ELF-1 (cell line): Measurements from ENCODE around the gene KCNK5.

Experiments
- DNase-seq: peaks from one replicate; pipeline ENCODE4 v3.0.0-alpha.2; 2016; ENCODE audit warnings: low read depth, low spot score

Gene KCNK5

DNA sequence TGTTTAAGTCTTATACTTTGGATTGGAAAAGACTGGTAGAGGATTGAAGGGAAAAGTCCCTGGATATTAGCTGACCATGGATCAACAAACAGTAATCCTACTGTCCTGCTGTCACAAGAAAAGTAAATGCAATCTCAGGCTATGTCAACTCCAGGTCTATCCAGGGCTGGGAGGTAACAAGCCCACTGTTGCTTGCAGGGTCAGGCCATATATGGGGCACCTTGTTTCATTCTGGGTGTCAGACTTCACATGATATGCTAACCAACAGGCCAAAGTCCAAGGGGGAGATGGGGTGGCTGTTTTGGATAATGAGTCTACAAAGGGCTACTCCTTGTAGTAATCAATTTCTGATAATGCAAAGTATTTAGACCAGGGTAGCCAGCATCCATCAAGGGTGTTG is 30.7 kb downstream of the KCNK5 start:
- no peak for DNase-seq

DNA sequence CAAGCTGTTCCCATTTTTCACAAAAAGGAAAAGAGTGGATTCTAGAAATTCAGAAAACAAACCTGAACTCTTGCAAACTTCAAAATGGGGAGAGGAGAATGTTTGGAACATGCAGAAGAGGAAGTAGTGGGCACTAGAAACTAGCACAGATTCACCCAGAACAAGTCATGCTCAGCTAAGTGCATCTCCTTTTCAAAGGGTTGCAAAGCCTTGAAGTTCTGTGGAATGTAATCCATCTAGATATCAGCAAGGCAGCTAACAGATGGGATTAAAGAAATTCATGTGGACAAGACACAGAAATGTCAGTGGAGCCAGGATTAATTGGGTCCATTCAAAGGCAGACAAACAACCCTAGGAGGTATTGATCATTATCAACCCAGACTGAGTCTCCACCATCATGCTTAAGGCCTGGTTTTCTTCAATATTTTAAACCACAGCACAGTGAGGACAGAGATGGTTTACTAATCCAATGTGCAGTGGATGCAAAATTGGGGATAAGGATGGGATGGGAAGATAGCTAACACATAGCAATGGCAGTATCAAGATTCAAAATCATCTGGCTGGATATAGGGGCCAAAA is 31.3 kb downstream of the KCNK5 start:
- peak; percentile 23 for DNase-seq

DNA sequence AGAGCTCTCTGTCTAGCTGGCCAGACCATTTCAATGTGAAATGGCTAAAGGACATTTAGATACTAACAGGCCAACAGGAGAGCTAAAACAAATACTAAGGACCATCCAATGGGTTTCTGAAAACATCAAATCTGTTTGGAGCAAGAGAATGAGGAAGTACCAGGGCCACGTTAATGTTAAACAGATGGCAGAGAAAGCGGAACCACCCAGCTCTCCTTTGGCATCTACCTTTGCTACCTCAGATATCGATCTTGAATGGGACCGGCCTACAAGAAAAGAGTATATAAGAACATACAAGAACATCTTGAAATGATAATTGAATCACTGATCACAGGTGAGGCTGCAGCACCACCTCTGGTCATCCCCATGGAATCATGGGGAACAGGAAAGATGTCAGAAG is 31.8 kb downstream of the KCNK5 start:
- no peak for DNase-seq

DNA sequence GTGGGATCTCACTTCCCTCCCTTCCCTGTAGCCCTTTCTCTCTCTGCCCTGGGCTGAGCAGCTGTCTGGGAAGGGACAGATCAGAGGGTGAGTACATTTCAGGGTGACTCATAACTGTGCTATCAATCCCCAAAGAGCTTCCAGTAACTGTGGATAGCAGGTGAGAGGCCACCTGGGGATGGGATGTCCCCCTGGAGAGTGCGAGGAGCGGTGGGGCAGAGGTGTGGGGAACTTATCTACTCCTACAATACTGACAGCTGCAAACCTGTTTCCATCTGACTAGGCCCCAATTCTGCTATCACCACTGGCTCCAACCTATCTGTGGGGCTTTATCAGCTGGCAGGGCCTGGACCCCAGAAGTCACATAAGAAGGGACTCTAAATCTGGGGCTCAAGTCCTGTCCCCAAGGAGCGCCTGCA is 32.6 kb downstream of the KCNK5 start:
- no peak for DNase-seq

DNA sequence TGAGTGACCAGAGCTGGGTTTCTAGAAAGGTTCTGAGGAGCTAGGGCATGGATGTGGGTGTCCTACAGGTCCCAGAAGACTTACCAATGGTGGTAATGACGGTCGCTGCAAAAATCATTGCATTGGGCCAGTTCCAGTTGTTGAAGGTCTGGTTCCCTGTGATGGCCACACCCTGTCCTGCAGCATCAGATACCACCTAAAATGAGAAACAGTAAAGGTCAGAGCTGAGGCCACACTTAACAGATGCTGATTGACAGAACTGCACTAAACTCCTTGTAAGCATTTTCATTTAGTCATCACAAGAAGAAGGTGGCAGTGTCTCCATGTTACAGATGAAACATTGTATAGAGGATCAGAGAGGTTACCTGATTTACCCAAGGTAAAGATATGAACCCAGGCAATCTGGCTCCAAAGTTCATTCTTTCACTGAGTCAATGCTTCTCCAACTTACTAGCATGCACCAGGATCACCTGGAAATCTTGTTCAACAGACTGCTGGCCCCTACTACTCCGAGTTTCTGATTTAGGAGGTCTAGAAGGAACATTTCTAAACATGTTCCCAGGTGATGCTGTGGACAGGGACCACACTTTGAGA is 33.4 kb downstream of the KCNK5 start:
- DNase-seq: no peak

DNA sequence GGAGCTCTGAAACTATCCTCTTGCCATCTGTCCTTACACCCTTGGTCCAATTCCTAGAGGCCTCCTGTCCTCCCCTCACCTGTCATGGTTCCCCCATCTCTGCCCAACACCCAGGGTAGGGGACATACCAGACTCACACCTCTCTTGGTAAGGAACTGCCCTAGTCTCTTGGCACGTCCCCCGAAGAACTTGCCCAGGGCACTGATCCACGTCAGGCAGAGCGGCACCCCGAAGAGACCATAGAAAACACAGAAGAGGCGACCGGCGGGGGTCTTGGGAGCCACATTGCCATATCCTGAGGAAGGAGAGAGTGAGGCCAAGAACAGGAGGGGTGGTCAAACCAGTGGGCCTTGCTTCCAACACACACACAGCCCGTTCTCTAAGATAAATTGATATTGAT is 34.8 kb downstream of the KCNK5 start:
- DNase-seq: no peak

DNA sequence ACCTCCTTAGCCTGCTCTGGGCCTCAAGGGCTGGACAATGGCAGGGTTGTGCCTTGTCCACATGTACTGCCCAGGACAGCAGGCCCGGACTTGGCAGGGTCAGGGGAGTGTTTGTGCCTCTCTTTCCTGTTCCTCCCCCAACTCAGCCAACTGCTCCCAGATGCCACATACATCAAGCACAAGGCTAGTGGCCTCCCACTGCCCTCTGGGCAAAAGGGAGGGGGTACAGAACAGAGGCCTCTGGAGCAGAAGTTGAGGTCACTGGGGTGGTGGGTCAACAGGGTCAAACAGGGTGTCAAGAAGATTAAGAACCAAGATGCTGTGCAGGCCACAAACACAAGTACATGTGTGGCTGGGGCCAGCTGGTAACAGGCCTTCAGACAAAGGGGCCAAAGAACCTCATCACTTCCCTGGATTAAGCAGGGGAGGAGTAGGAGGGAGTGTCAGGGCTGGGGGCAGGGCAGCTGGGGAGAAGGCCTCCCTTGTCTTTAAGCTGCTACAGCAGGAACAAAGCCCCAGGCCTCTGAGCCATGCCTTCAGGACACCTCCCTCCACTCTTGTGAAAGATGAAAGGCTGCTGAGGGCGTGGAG is 36.0 kb downstream of the KCNK5 start:
- peak; percentile 77 for DNase-seq

DNA sequence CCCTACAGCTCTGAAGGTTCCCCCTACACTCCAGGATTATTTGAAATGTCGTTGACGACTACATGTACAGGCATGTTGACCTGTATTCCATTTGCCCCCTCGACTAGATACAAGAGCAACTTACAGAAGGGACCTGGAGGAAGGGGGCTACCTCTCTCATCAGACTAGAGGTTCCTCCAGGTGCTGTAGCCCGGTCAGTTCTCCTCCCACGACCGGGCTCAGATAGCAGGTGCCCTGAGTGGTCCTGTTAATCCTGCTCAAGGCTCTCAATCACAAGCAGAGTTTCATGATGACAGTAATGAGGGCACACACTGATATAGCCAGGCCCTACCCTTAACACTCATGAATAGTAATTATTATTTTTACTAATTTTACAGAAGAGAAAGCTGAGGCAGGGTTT is 36.5 kb downstream of the KCNK5 start:
- no peak for DNase-seq

DNA sequence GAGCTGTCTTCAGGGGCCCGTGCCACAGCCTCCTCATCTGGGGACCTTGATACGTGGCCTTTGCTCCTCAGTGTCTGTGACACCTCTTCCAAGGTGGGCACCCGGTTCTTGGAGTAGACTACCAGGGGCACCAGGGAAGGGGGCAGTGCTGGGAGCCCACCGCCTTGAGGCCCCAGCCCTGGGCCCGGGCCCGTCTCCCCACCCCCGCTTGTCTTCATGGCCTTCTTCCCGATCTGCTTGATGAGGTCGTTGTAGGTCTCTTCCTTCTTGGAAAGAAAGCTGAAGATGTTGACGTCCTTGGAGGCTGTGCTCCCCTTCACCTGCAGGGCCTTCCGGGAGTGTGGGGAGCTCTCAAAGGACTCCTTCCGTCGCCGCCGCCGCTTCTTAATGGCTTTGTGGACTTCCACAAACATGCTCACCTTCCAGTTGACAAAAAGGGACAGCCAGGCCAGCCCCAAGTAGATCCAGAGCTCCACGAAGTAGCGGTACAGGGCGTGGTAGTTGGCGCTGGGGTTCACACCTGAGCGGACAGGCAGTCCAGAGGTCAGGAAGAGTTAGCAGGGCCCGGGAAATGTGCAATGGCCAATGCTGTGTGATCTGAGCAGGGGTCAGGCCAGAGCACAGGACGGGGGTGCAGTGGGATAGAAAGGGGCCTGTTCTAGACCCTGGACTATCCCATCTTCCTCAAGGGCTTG is 37.9 kb downstream of the KCNK5 start:
- DNase-seq: no peak

DNA sequence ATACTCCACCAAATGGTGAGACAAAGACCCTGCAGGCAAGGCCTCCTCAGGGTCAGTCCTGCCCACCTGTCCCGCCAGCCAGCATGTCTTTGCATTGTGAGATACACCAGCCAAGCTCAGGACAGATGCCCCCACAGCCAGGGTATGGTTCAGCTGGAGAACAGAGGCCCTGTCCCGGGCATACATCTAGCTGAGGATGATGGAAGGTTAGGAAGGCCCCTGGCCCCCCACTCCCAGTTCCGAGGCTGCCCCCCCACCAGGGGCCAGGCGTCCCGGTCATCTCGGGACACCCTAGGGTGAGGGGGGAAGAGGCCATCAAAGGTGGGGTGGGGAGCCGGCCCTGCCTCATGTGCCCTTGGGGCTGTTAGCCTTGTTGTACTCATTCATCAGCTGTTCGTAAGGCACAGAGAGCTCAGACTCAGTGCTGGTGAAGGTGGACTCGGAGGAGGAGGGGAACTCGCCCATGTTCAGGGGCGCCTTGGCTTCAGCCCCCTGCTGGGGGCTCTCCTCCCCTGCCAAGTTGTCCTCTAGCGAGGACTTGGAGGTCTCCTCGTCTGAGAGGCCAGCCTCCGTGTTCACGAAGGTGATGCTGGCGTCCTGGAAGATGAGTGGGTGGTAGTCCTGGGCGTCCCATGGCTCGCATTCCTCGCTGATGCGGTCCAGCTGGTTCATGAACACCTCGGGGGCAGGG is 38.6 kb downstream of the KCNK5 start:
- DNase-seq: no peak

DNA sequence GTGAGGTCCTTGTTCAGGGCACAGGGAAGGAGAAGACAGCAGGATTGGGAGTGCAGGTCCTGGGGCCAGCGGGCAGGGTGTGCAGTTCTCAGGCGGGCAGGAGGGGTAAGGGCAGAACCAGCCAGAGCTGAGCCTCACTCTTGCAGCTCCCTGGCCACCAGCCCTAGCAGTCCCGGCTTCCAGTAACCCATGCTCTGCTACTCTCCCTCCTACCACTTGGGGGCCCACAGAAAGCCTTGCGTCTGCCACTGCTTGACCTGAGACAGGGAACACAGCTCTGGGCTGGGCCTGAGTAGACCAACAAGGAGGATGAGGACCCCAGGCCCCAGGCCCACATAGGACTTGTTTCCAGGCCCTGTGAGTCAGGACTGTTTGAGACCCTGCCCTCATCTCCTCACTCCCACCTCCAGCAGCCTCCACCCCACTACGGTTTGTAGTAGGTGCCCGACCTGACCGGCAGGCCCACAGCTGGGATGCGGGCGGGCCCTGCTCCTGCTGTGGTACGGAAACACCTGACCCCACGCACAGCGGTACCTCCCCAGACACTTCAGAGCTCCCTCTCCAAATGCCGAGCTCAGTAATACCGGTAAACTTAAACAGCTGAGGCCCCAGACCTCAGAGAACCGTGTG is 39.2 kb downstream of the KCNK5 start:
- peak; percentile 77 for DNase-seq

DNA sequence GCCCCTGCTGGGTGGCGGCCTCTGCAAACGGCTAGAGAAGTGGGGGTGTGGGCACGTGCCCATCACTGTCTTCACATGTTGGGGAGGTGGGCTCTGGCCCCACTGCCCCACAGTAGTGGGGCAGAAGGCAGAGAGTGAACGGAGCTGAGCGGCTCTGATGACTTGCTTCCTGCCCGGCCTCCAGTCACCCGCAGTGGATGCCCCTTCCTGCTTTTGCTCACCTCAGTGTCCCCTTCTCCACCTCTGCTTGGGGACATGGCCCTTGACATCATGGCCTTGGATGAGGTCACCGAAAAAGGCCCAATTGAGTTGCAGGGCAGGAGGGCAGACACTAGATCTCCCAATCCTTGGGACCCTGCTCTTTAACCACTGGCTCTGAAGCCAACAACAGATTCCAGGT is 40.1 kb downstream of the KCNK5 start:
- DNase-seq: no peak

DNA sequence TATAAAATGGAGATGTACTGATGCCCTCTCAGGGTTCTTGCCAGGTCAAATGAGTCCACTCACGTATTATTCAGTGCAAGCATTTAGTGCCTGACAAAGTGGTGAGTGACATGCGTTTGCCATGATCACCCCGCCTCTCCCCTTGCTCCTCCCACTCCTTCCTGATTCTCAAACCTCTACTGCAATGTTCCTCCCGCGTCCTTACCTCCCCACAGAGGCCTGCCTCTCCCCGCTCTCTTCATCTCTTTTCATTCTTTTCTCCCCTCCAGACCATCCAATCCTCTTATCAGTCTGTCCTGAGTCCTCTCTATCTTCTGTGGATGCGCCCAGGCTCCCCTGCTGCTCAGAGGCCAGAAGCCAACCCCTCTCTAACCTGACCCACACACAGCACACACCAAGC is 40.7 kb downstream of the KCNK5 start:
- DNase-seq: no peak

DNA sequence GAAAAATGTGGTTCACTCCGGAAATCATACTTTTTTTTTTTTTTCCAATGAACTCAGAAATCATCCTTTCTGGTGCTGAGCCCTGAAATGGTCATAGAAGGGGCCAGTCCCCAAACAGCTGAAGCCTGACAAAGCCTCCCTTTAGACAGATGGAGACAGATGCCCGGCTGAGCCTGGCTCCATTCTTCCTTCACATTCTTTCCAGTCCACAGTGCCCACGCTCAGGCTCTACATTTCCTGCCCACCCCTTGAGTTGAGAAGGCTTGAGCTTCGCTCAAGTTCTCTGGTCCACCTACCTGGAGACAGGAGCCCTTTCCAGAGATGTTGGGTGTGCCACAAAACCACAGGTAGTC is 41.2 kb downstream of the KCNK5 start:
- DNase-seq: no peak

DNA sequence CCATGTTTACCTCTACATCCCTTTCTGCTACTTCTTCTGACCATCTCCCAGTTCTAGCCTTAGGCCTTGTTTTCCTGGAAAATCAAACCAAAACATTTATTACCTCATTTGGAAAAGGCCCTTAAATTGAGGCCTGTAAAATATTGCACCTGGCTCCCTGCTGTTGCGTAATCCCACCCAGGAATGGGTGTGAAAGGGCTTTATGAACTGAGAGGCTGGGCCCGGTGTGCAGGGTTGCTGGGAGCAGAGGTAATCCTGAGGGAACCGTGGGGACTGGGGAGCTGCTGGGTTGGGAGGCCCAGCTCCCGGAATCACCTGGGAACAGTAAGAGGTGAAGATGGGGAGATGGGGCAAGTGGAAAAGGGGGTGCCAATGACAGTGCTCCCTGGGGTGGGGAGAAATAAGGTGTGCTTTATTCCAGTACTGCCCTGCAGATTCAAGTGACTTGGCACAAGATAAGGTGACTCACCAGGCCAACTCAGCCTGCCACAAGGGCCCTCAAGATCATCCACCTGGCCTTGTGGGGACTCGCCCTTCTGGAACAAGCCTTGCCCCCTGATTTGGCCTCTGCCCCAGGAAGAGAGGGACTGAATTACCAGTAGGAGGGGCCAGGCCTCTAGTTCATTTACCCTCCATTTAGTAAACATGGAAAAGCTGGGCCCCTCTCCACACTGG is 44.2 kb downstream of the KCNK5 start:
- DNase-seq: no peak

DNA sequence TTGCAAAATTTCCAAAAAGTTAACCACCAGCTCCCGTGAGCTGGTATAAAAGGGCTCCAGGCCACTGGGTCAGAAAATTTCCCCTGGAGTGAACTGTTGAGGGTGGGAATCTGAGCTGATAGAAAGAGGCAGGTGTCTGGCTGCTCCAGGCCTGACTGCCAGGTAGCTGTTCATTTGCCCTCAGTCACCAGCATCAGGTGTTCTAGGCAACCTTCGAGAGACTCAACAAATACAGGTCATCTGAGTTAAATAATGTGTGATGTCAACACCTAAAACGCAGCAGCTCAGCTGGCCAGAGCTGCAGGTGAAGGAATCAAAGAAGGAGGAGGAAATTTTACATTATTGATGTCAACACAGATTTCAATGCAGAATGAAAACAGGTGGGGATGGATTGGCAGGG is 46.7 kb downstream of the KCNK5 start:
- DNase-seq: no peak

DNA sequence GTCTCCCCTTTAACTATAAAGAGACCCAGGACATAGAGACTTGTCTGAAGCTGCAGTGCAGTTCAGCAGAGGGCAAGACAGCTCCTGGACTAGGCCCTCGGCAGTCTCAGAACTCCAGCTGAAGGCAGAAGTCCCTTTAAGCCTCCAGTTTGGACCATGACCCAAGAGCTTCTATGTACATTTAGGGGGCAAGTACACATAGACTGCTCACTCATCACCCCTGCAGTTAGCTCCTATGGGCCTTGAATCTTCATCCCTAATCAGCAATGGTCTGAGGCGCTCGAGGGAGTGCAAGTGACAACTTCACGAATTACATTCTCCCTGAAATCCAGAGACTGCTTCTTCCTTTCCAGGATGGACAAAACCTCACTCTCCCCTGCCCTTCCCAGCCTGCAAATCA is 47.4 kb downstream of the KCNK5 start:
- no peak for DNase-seq

DNA sequence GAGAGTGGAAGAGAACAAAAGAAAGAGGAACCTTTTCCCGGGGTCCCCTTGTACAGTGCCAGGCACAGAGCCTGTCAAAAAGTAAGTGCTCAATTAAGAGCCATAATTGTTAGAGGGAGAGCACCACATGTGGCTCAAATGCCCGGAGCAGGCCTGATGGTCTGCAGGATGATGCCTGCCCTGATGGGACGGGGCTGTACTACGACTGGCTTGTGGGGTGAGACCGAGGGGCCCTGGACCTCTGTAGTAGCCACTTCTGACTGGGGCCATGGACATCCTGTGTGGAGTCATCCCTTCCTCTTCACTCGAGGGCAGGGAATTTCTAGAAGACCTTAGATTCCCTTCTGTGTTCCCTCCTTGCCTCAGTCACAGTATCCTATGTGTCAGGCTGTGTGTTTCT is 47.9 kb downstream of the KCNK5 start:
- DNase-seq: no peak

DNA sequence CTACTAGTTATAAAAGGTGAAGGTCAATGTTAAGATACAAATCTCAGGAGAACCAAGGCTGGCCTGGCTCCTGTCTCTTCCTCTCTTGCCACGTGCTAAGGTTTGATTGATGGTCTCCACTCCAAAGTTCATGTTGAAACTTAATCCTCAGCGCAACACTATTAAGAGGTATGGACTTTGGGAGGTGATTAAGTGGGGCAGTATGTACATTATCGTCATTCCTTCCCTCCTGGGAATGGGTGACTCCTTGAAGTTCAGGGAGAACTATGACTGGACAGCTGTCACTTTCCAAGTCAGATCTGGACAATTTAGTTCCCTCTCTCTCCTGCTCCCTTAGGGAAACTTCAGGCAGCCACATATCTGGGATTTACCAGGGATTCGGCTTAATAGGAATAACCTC is 50.5 kb downstream of the KCNK5 start:
- DNase-seq: no peak

DNA sequence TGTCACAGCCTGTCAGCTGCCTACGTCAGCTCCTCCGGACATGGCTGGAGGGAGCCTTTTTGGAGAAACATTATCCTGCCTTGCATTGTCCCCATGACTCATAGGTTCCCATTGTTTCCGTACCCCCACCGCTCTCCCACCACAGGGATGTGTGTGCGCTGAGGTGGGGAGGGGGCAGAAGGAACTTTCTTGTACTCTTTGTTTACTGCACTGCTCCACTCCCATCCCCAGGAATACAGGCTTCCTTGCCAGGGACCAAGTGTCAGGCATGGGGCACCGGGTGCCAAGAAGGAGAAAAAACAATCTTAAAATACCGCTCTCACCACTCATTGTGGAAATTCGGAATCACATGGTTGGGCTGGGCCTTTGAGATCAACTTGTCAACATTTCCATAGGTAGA is 51.0 kb downstream of the KCNK5 start:
- DNase-seq: no peak

DNA sequence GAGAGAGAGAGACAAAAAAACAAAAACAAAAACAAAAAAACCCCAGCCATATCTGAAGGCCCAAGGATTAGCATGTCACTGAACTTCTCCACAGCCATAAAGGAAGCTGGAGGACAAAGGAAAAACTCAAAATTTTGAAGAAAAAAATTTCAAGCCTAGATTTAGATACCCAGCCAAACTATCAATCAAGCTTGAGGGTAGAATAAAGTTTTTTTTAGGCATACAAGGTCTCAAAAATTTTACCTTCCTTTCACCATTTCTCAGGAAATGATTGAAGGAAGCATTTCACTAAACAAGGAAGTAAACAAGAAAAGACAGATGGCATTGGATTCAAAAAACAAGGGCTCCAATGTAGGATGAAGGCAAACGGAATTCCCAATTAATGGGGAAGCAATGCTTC is 52.1 kb downstream of the KCNK5 start:
- DNase-seq: no peak

DNA sequence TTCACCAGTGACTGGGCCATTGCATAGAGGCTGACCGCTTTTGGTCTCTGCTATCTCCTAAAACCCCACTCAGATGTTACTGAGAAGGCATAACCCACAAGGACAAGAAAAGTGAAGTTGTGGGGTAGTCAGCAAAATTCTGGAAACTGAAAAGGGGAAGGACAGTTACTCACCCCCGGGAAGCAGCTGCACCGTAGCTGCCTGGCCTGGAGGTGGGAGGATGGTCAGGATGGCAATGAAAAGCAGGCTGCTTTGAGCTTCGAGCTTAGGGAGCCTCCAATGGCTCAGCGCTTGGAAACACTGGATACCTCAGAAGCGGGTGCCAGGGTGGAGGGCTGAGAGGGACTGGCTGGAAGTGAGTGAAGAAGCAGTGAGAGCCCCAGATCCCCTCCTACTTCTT is 56.0 kb downstream of the KCNK5 start:
- no peak for DNase-seq
